ENCODE results near the gene CDC42BPB.

DNA sequence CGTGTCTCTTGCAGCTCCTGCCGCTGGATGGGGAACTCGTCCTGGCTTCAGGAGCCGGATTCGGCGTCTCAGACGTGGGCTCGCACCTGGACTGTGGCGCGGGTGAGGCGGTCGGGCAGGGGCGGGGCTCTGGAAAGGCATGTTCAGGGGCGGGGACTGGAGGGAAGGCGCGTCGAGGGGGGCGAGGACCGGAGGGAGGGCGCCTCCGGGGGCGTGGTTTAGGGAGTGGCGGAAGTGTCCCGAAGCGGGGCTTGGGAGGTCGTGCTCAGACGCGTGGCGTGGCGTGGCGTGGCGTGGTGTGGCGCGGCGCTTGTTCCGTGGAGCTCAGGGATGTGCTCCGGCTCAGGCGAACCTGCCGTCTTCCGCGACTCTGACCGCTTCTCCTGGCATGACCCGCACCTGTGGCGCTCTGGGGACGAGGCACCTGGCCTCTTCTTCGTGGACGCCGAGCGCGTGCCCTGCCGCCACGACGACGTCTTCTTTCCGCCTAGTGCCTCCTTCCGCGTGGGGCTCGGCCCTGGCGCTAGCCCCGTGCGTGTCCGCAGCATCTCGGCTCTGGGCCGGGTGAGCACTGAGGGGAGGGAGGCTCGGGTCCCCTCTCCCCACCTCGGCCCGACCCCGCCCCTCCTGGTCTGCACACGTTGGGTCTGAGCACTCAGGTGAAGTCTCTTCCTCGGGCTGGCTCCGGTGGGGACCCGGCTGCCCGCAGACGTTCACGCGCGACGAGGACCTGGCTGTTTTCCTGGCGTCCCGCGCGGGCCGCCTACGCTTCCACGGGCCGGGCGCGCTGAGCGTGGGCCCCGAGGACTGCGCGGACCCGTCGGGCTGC is 128.7 kb downstream of the CDC42BPB start:
- no peak for TF ChIP-seq POLR2A (IDR thresholded peaks at IDR 0.05)
- TF ChIP-seq, protein P1, sequence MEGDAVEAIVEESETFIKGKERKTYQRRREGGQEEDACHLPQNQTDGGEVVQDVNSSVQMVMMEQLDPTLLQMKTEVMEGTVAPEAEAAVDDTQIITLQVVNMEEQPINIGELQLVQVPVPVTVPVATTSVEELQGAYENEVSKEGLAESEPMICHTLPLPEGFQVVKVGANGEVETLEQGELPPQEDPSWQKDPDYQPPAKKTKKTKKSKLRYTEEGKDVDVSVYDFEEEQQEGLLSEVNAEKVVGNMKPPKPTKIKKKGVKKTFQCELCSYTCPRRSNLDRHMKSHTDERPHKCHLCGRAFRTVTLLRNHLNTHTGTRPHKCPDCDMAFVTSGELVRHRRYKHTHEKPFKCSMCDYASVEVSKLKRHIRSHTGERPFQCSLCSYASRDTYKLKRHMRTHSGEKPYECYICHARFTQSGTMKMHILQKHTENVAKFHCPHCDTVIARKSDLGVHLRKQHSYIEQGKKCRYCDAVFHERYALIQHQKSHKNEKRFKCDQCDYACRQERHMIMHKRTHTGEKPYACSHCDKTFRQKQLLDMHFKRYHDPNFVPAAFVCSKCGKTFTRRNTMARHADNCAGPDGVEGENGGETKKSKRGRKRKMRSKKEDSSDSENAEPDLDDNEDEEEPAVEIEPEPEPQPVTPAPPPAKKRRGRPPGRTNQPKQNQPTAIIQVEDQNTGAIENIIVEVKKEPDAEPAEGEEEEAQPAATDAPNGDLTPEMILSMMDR (IDR thresholded peaks at IDR 0.05) = no peak
